Tibial artery (tissue), 4 donors: Measurements from ENCODE around the gene RND3.

Experiments used
- DNase-seq, 2 donors: peaks; one replicate each; pipeline ENCODE4 v3.0.0-alpha.2; 2019
- H3K27ac ChIP-seq, 2 donors: fragments of 200-600 bp; sonication (generic) in 1 of 2; 1 replicate in 1 of 2; 2 replicates in 1 of 2; pipeline ENCODE4 v1.5.1; 2018 to 2019; ENCODE audit warnings: mild to moderate bottlenecking in 1 of 2
- H3K27me3 ChIP-seq, 2 donors: fragments of 200-600 bp; sonication (generic) in 1 of 2; one replicate each; pipeline versions ENCODE4 v1.5.1 to v1.6.0; 2016 to 2019
- H3K36me3 ChIP-seq, 3 donors: fragments of 200-600 bp; sonication (generic) in 2 of 3; one replicate each; pipeline ENCODE4 v1.5.1; 2016 to 2019; ENCODE audit warnings: mild to moderate bottlenecking in 2 of 3
- H3K4me1 ChIP-seq, 4 donors: fragments of 200-600 bp; sonication (generic) in 2 of 4; 1 replicate in 3 of 4; 2 replicates in 1 of 4; pipeline ENCODE4 v1.5.1; 2016 to 2019
- H3K4me3 ChIP-seq, 2 donors: fragments of 200-600 bp; sonication (generic) in 1 of 2; 1 replicate in 1 of 2; 2 replicates in 1 of 2; pipeline ENCODE4 v1.5.1; 2018 to 2019; ENCODE audit warnings: mild to moderate bottlenecking in 2 of 2
- H3K9me3 ChIP-seq, 3 donors: fragments of 200-600 bp; sonication (generic) in 1 of 3; one replicate each; pipeline ENCODE4 v1.5.1; 2016 to 2019
- intact Hi-C: fragments of 100-400 bp; cut with DNase I; formaldehyde crosslinking; loops from one replicate; pipeline ENCODE4 v1.15.0; 2023; ENCODE audit warnings: low total_unique reads
- TF ChIP-seq, protein P1 (sequence below), 2 experiments: fragments of 200-600 bp in 1 of 2; fragments of 450-650 bp in 1 of 2; IDR thresholded peaks; one replicate each; pipeline ENCODE4 v1.5.1; 2017 to 2019; ENCODE audit warnings: antibody characterized with exemption in 2 of 2, mild to moderate bottlenecking in 1 of 2, moderate library complexity in 1 of 2

Gene RND3

DNA sequence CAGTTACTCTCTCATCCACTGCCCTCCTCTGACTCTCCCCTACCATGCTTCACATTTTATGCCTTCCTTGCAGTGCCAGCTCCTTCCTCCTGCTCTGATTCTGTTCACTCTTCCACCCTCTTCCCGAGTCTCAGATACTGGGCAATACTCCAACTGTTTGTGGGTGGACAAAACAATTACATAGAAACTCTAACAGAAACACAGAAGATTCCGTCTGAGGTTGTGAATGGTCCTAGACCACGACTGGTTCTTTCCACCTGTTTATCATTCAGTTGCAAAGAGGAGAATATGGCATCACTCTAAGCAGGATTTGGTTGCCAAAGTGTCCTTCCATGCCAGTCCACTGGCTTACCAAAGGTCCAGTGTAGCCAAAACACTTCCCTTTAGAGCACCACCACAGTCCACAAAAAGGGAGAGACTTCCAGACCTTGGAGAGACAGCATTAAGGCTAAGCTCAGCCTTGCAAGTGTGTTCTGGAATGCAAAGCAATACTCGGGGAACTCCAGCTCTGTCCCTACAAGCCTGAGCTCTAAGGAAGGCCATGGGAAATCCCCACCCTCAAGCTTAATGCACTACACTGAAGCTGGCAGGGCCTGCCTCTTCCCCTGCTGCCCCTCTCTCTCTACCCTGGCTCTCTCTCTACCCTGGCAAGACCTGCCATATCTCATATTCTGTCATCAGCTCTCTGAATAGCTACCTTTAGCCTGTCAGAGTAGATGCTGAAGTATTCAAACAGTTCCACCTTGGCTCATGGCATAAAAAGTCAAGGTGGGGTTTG is 33.6 kb upstream of the RND3 start:
- TF ChIP-seq, protein P1, sequence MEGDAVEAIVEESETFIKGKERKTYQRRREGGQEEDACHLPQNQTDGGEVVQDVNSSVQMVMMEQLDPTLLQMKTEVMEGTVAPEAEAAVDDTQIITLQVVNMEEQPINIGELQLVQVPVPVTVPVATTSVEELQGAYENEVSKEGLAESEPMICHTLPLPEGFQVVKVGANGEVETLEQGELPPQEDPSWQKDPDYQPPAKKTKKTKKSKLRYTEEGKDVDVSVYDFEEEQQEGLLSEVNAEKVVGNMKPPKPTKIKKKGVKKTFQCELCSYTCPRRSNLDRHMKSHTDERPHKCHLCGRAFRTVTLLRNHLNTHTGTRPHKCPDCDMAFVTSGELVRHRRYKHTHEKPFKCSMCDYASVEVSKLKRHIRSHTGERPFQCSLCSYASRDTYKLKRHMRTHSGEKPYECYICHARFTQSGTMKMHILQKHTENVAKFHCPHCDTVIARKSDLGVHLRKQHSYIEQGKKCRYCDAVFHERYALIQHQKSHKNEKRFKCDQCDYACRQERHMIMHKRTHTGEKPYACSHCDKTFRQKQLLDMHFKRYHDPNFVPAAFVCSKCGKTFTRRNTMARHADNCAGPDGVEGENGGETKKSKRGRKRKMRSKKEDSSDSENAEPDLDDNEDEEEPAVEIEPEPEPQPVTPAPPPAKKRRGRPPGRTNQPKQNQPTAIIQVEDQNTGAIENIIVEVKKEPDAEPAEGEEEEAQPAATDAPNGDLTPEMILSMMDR (IDR thresholded peaks at IDR 0.05) = no peak
- DNase-seq = no peak
- intact Hi-C loops = no loop called here
- no peaks in the 10 kb centered on the region for H3K27me3 ChIP-seq
- no peaks in the 10 kb centered on the region for H3K9me3 ChIP-seq
- H3K4me1 ChIP-seq = no peaks in the 10 kb centered on the region
- no peak overlapping the region for H3K4me3 ChIP-seq
- H3K36me3 ChIP-seq = no peaks in the 10 kb centered on the region
- H3K27ac ChIP-seq = no peak overlapping the region

DNA sequence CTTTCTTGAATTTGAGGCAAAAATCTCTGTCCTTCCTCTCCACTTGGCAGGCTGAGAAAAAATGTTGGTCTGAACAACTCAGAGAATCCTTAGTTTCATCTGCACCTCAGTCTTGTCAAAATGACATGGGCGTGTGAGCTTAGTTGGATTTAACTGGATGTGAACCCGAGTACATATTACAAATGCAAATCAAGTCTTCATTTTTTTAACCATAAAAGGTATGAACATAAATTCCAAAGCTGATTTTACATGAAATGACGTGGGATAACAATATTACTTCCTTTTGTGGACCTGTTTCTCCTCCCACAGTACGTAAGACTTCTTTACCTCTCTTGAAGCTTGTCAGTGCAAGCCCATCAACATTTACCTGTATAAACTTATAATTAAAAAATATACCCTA is 32.6 kb upstream of the RND3 start:
- H3K27me3 ChIP-seq = no peaks in the 10 kb centered on the region
- H3K36me3 ChIP-seq = no peaks in the 10 kb centered on the region
- H3K4me1 ChIP-seq = no peaks in the 10 kb centered on the region
- TF ChIP-seq, protein P1 (IDR thresholded peaks at IDR 0.05) = no peak
- no peak overlapping the region for H3K27ac ChIP-seq
- no peak for DNase-seq
- H3K9me3 ChIP-seq = no peaks in the 10 kb centered on the region
- no peak overlapping the region for H3K4me3 ChIP-seq
- intact Hi-C loops = no loop called here

DNA sequence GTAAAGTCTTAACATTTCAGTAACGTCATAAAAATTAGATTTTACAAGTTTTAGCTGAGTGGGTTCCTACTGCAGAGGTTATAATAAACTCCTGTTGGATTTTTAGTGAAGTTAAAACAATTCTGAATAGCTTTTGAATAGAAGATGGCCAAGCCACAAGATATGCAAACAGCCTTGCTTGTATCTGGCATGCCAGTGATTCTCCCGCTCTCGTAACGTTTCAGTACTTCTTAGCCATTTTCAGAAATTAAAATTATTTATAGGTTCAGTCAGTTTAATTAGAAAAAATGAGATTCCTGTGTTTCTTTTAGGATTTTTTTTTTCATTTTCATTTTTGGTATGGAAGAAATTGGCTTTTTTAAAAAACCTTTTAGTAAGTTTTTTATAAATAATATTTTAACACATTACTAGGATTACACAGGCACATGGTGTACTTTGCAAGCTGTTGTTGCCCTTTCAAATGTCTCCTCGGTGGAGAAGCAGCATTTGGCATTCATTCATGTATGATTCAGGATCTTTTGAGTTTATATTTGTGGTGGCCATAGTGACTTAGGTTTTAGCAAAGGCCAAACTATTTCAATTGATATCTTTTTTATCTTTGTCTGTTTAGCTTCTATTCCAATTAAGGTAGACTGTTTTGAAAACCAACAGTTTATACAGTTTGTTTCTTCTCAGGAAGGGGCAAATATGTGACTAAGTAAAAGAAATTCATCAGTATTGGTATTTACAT is 30.6 kb upstream of the RND3 start:
- Histone ChIP-seq H3K27me3 (no peaks in the 10 kb centered on the region), H3K27ac (no peak overlapping the region), H3K9me3 (no peaks in the 10 kb centered on the region), H3K4me3 (no peak overlapping the region), H3K36me3 (no peaks in the 10 kb centered on the region), H3K4me1 (no peaks in the 10 kb centered on the region)
- intact Hi-C loops = no loop called here
- TF ChIP-seq, protein P1 (IDR thresholded peaks at IDR 0.05) = no peak
- DNase-seq = no peak

DNA sequence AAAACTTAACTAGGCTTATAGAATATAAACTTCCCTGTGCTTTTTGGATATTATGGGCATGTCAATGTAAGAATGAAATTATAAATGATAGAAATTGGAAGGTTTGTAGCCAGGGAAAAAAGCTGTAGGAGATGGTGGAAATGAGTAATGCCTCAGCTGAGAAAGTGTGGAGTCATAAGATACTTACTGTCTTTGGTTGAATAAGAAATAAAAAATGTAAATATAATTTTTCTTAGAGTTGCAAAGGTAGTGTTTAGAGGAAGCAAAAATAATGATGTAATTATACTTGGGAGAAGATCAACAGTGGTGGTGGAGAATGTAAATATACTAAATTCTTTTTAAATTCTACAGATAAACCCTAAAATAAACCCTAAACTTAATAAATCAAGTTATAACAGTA is 26.2 kb upstream of the RND3 start:
- no peaks in the 10 kb centered on the region for H3K36me3 ChIP-seq

DNA sequence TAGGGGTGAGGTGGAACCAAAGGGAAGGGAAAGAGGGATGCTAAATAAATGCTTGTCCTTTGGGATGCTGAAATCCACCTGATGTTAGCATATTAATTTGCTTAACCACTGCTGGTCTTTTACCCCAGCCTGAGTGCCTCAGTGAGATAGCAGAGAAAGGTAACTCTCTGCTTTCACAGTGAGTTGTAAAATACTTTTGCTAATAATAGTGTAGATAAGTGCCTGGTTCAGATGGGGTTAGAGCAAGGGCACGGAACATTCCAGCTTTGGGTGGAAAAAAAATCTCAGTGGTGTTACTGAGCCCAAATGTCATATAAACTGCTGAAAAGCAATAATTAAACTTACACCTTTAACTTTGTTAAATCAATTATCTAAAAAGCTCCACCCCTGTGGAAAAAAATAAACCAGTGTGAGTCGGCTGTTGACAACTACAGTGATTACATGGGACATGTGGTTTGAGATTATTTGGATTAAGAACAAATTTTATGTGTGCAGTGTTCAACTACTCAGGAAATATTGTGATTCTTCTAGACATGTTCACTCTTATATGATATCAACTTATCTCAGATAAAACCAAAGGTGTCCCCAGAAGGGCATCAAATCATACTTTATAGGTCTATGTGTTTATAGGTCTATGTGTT is 21.1 kb upstream of the RND3 start:
- Histone ChIP-seq H3K4me3 (no peak overlapping the region), H3K4me1 (no peaks in the 10 kb centered on the region), H3K27me3 (no peaks in the 10 kb centered on the region), H3K27ac (no peak overlapping the region), H3K36me3 (no peaks in the 10 kb centered on the region), H3K9me3 (no peaks in the 10 kb centered on the region)
- DNase-seq = no peak
- intact Hi-C loops = no loop called here
- TF ChIP-seq, protein P1 (IDR thresholded peaks at IDR 0.05) = no peak

More for the DNA sequence above, 26.2 kb upstream of the RND3 start:
- intact Hi-C loops = no loop called here
- DNase-seq = no peak
- H3K27me3 ChIP-seq = no peaks in the 10 kb centered on the region
- no peaks in the 10 kb centered on the region for H3K9me3 ChIP-seq
- H3K4me1 ChIP-seq = no peaks in the 10 kb centered on the region
- TF ChIP-seq, protein P1 (IDR thresholded peaks at IDR 0.05) = no peak
- no peak overlapping the region for H3K4me3 ChIP-seq
- H3K27ac ChIP-seq = no peak overlapping the region
